Esophagus squamous epithelium (tissue), 4 donors: ENCODE measurements around the gene GOLGA6D.

Source experiments
- CTCF ChIP-seq, 6 experiments: fragments of 450-650 bp in 4 of 6; fragments of 200-600 bp in 2 of 6; sonication (generic) in 2 of 6; IDR thresholded peaks; one replicate each; pipeline ENCODE4 v1.5.1; 2016 to 2019; ENCODE audit warnings: antibody characterized with exemption in 6 of 6, mild to moderate bottlenecking in 4 of 6, moderate library complexity in 4 of 6
- POLR2A ChIP-seq, 4 donors: fragments of 450-650 bp; IDR thresholded peaks; one replicate each; pipeline ENCODE4 v1.6.1; 2017; ENCODE audit warnings: antibody characterized with exemption in 4 of 4, mild to moderate bottlenecking in 4 of 4, moderate library complexity in 3 of 4

GRCh38 chr15:75238150-75238549 is 44.5 kb upstream of the GOLGA6D start:
- TF ChIP-seq CTCF (IDR thresholded peaks at IDR 0.05) (no peak), POLR2A (IDR thresholded peaks at IDR 0.05) (no peak)
